Fibroblast of skin of right biceps (primary cell): ENCODE measurements around the gene SGMS1.
"Not testable (repeated sequence)": the region's sequence is repeated elsewhere in the genome, so short reads cannot be mapped to it uniquely, and the experiment has no call there.

Source experiments
- DNase-seq: peaks from one replicate; pipeline ENCODE4 v3.0.0-alpha.2; 2013

Gene SGMS1

DNA sequence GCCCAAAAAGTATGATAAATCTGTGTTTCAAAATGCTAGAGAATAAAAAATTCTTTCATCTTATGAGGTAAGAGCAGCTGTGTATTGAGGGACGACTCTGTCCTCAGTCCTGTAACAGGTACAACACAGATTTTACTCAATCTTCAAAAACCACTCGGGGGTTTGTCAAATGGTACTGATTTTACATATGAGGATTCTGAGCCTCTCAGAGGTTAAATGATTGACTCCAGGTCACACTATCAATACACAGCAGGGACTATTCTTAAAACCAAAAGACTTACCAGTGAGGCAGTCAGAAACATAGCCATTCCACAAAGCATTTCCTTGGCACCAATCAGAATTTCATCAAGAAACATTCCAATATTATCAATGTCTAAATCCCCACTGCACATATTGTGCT lies 95.5 kb downstream of the SGMS1 start:
- no peak for DNase-seq

DNA sequence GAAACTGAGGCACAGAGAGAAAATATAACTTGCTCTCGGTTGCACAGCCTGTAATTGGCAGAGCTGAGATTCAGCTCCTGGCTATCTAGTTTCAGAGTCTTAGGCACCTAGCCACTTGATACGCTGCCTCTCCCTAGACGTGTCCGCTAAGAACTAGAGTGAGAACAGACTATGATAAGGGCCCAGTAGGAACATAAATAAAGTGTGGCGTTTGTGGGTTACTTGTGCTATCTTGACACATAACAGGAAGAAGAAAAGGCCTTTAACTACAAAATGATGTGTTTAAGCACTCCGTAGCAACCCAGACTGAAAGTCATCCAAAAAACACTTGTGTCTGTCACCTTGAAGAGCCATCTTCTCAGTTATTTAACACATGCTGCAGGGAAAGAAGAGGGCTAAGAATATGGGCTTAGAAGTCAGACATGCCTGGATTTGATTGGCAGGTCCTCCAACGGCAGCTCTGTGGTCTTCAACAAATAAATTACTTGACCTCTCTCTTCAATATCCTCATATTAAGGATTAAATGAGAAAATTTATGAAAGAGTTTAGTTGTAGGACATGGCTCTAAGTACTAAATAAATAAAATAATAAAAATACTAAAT lies 96.2 kb downstream of the SGMS1 start:
- DNase-seq, result no peak

GRCh38 chr10:50526185-50526584 lies 97.6 kb downstream of the SGMS1 start:
- DNase-seq, result no peak

DNA sequence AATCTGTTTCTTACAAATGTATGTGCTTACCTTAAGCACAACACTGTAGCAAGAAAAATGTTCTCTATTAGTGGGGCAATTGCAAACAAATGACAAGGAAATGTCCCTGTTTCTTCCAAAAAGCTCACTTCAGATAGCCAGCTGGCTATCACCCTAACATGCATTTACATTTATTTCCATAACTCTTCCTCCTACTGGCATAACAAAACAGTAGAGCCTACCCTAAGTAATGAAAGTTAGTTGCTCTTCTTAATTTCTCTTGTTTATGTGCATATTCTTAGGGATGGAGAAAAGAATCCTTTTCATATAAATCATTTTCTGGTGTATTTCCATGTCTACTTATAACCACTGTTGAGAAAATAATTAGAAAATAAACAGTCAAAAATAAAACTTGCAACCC lies 100.4 kb downstream of the SGMS1 start:
- no peak for DNase-seq

DNA sequence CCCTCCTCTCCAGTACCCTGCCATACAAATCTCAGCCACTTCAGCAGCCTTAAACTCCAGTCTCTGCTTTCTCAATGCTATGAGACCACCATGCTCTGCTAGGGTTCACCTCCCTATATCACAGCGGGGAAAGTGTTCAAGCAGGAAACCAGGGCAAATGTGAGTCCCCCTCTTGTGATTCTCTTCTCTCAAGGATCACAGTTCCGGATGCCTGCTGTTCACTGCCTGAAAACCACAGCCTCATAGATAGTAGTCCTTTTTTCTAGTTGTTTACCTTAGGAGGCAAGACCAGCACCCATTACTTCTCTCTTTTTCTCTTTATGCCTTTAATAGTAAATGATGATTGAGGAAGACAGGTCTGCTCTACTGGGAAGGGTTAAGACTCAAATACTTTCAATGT lies 100.8 kb downstream of the SGMS1 start:
- DNase-seq, result no peak

DNA sequence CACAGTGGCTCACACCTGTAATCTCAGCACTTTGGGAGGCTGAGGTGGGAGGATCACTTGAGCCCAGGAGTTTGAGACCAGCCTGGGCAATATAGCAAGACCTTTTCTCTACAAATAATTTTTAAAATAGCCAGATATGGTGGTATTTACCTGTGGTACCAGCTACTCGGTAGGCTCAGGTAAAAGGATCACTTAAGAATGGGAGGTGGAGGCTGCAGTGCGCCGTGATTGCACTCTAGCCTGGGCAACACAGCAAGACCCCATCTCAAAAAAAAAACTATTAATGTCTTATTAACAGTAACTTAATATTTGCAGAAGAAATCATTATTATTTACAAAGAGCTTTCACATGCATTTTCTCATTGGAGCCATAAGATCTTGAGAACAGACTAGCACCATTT lies 103.6 kb downstream of the SGMS1 start:
- DNase-seq, result no peak

DNA sequence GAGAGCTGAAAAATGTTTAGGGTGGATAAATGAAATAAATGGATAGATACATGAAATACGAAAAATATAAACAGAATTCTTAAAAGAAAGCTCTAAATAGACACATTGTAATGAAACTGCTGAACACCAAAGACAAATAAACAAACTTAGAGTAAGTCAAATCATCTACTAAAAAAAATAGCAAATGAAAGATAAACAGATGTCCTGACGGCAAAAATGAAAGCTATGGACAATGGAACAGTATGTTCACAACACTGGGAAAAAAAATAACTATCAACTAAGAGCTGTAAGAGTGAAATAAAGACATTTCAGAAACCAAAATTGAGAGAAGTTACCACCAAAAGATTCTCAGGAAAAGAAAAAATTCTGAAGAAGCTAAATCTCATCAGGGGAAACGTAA lies 106.1 kb downstream of the SGMS1 start:
- no peak for DNase-seq

GRCh38 chr10:50516171-50516570 lies 107.6 kb downstream of the SGMS1 start:
- DNase-seq, result no peak

DNA sequence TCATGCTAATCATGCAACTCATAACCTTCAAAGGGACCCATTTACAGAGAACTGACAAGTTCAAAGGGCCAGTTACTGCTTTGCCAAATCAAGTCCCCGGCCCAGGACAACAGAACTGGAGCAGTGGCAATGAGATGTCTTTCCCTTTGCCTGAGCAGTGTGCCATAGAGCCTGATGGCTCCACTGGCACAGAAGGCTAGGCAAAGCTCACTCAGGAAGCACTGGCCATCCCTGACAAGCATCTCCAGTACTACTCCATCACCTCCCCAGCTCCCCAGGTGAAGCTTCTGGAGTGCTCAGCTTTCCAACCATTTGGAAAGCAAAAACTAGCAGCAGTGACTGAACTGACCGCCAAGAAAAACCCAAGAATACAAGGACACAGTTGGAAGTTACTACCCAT lies 108.3 kb downstream of the SGMS1 start:
- no peak for DNase-seq

DNA sequence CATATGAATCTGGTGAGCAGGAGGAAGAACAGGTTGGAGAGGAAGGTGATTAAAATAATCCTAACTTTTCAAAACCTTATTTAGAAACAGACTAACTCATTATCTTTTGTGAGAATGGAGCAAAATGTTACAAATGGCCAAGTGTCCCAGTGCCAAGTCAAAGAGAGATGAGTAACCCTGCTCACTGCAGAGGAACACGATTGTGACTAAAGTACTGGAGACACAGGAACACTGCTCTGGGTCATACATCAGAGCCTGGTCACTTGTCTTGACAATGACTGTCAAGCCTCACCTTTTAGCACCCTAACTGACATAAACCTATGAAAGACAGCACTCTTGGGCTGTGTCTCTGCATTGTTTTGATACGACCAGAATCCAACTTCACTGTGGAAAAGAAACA lies 108.8 kb downstream of the SGMS1 start:
- no peak for DNase-seq

GRCh38 chr10:50513956-50514355 lies 109.8 kb downstream of the SGMS1 start:
- no peak for DNase-seq

- DNase-seq, result no peak
Observed at GRCh38 chr10:50512743-50513416, 110.9 kb downstream of the SGMS1 start.

GRCh38 chr10:50512214-50512595 lies 111.6 kb downstream of the SGMS1 start:
- no peak for DNase-seq

DNA sequence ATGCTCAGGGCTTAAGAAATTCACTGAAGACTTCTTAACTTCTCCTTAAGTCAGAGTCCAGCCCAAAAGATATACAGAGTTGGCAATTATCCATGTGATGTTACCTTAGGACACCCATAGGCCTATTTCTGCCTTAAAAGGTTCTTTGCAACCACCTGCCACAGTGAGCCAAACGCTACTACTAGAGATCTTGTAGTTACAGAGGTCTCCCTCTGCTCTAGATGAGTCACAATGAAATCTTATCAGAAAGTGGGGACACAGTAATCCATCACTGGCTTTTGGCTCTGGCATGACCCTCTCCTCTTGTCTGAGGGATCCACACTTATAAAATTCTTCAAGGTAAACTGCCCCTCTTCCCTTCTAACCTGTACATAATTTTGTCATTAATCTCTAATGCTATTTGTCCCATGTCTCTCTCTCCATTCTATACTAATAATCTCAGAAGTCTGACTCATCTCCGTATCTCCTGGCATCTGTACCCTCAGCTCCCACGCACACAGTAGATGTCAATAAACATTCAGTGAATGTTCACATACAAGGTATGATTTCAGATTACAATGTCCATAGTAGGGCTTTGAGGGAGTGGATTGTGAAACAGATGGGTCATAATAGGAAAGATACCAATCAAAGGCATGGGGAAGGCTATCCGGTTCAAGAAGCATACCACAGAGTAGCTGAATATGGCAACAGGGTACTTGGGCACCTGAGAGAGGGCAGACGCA lies 112.1 kb downstream of the SGMS1 start:
- no peak for DNase-seq

GRCh38 chr10:50510517-50511473 lies 113.0 kb downstream of the SGMS1 start:
- DNase-seq, result no peak

- no peak for DNase-seq
Observed at GRCh38 chr10:50508315-50509051, 115.3 kb downstream of the SGMS1 start.

GRCh38 chr10:50506861-50507573 lies 116.7 kb downstream of the SGMS1 start:
- no peak for DNase-seq

DNA sequence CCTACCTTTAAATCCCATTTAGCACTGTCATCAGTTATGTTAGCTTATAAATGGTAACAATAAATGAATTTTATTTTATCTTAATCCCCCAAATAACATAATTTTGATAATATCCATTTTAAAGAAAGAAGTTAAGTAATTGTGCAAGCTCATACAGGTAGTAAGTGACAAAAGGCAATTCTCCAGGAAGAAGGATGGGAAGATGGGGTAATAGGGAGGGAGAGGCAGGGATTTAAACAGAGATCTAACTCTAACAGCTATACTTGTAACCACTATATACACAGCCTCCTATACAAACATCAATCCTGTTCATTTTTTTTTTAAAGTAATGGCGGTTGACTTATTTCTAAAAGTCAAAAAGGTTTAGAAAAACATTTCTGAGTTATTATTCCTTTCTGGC lies 119.4 kb downstream of the SGMS1 start:
- no peak for DNase-seq

- DNase-seq, result no peak
Observed at GRCh38 chr10:50503661-50504320, 120.0 kb downstream of the SGMS1 start.

DNA sequence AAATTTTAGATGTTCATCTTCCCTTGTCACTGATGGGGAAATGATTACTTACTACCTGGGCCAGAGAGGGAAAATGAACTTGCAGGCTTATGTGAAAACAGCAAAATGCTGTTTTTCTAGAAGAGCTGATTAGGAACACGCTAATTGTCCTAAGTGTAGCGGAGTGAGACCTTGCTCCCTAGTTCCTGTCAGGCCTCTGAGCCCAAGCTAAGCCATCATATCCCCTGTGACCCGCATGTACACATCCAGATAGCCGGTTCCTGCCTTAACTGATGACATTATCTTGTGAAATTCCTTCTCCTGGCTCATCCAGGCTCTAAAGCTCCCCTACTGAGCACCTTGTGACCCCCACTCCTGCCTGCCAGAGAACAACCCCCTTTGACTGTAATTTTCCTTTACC lies 120.6 kb downstream of the SGMS1 start:
- not testable (repeated sequence) for DNase-seq

GRCh38 chr10:50501924-50502452 lies 121.8 kb downstream of the SGMS1 start:
- no peak for DNase-seq
